Mesangial cell (primary cell): ENCODE measurements around the gene SYNE2. TPM values are rescaled to one million over a fixed set of nuclear protein-coding genes. Genes with fewer than 3 reads are reported as not detected.

Source experiments
- total RNA-seq: library from RNA; depleted of rRNA; stranded (reverse); fragments of >200 nt; gene quantifications from 2 replicates; pipeline ENCODE4 v1.2.3, GENCODE V29; 2015

Gene SYNE2, protein sequence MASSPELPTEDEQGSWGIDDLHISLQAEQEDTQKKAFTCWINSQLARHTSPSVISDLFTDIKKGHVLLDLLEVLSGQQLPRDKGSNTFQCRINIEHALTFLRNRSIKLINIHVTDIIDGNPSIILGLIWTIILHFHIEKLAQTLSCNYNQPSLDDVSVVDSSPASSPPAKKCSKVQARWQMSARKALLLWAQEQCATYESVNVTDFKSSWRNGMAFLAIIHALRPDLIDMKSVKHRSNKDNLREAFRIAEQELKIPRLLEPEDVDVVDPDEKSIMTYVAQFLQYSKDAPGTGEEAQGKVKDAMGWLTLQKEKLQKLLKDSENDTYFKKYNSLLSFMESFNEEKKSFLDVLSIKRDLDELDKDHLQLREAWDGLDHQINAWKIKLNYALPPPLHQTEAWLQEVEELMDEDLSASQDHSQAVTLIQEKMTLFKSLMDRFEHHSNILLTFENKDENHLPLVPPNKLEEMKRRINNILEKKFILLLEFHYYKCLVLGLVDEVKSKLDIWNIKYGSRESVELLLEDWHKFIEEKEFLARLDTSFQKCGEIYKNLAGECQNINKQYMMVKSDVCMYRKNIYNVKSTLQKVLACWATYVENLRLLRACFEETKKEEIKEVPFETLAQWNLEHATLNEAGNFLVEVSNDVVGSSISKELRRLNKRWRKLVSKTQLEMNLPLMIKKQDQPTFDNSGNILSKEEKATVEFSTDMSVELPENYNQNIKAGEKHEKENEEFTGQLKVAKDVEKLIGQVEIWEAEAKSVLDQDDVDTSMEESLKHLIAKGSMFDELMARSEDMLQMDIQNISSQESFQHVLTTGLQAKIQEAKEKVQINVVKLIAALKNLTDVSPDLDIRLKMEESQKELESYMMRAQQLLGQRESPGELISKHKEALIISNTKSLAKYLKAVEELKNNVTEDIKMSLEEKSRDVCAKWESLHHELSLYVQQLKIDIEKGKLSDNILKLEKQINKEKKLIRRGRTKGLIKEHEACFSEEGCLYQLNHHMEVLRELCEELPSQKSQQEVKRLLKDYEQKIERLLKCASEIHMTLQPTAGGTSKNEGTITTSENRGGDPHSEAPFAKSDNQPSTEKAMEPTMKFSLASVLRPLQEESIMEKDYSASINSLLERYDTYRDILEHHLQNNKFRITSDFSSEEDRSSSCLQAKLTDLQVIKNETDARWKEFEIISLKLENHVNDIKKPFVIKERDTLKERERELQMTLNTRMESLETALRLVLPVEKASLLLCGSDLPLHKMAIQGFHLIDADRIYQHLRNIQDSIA (N-terminal part only)
- total RNA-seq, result 33.6 and 65.3 TPM in 2 replicates

DNA sequence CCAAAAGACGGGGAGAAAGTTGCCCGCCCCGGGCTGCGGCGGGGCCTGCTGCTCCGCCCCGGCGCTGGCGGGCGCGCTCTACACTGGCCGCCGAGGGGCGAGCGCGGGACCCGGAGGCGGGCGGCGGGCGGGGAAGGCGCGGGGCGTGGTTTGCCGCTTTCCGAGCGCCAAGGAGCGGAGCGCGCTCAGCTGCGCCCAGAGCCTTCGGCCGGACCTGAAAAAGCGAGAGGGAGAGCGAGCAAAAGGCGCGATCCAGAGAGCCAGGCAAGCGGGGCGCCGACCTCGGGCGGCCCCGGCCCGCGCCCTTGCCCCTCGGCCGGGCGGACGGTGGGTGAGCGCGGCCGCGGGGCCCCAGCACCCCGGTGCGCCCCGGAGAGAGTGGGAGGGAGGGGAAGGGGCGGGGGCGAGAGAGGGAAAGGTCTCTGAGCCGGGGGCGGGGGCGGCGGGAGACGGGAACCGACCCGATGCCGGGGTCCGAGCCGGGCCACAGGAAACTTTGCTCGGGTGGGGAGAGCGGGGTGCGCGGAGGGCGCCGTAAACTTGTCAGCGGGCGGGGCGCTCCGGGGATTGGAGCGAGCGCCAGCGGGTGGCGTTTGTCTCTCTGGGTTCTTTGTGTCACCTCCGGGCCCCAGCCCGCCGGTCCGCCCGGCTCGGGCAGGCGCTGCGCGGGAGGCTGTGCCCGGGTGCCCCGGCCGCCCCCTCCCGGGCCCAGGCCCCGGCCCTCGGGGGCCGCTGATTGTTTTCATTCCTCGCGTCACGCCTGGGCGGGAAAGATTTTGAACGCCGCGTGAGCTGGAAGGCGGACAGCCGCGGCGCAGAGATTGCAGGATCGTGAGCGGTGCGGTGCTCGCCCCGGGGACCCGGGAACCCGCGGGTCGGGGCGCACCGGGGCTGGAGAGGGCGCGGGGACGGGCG lies at the start of gene SYNE2:
SYNE2 (plus strand) TSS at position 188 of the 915 bp plus-strand sequence. CDS start 56,145 bp downstream, outside the sequence.

Other genes with a start within 250 kb of the SYNE2 start
- 3.3 and 5.1 TPM in 2 replicates for gene WDR89, start 211.1 kb upstream of the SYNE2 start, total RNA-seq
- 15.5 and 16.9 TPM in 2 replicates for gene SGPP1, start 124.9 kb upstream of the SYNE2 start, total RNA-seq